Measurements from ENCODE around the gene CNEP1R1. TPM values are rescaled to one million over a fixed set of nuclear protein-coding genes. Genes with fewer than 3 reads are reported as not detected.

CNEP1R1 gene
- polyA plus RNA-seq, 1 experiment: 15.2 TPM

DNA sequence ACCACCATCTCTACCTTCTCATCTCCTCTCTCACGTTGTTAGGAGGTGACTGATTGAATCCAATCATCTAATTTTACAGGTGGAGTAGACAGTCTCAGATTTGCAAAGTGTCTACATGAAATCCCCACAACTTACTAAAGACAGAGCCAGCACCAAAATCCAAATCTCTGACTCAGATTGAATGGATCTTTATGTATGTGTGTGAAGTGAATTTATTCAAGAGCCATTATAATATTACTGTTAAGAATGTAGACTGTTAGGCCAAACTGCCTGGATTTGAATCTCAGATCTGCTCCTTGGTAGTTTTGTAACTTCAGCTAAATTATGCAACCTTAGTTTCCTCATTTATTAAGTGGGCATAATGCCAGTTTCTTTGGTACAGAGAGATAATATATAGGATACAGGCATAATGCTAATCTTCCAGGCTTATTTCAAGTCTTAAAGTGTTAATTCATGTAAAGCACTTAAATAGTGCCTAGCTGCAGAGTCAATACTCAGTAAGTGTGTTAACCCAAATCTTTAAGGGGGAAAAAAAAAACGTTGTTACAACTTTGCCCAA is 12.7 kb downstream of the CNEP1R1 start:
- H3K4me3 ChIP-seq (ENCODE audit: low read depth, low read length): no peak overlapping the region
- POLR2A ChIA-PET: interaction anchor here (0.7 kb wide), 1 partner anchor 1088 kb away, joined by 5 read pairs; no protein-coding TSS in a partner anchor
- no peaks in the 10 kb centered on the region for H3K27me3 ChIP-seq (ENCODE audit: control insufficient read depth, insufficient read depth, low read length)
- TF ChIP-seq, protein P1, sequence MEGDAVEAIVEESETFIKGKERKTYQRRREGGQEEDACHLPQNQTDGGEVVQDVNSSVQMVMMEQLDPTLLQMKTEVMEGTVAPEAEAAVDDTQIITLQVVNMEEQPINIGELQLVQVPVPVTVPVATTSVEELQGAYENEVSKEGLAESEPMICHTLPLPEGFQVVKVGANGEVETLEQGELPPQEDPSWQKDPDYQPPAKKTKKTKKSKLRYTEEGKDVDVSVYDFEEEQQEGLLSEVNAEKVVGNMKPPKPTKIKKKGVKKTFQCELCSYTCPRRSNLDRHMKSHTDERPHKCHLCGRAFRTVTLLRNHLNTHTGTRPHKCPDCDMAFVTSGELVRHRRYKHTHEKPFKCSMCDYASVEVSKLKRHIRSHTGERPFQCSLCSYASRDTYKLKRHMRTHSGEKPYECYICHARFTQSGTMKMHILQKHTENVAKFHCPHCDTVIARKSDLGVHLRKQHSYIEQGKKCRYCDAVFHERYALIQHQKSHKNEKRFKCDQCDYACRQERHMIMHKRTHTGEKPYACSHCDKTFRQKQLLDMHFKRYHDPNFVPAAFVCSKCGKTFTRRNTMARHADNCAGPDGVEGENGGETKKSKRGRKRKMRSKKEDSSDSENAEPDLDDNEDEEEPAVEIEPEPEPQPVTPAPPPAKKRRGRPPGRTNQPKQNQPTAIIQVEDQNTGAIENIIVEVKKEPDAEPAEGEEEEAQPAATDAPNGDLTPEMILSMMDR (IDR thresholded peaks at IDR 0.05; ENCODE audit: insufficient read depth, low read depth, low read length): no peak
- DNase-seq (ENCODE audit: low read depth): no peak
- no peaks in the 10 kb centered on the region for H3K36me3 ChIP-seq (ENCODE audit: control insufficient read depth, insufficient read depth, low read length)
- CTCF ChIA-PET: interaction anchor here (1.1 to 1.5 kb wide), 4 partner anchors 13 to 173 kb away, joined by 3 to 5 read pairs (median 4); partner anchors contain the start of gene CNEP1R1

DNA sequence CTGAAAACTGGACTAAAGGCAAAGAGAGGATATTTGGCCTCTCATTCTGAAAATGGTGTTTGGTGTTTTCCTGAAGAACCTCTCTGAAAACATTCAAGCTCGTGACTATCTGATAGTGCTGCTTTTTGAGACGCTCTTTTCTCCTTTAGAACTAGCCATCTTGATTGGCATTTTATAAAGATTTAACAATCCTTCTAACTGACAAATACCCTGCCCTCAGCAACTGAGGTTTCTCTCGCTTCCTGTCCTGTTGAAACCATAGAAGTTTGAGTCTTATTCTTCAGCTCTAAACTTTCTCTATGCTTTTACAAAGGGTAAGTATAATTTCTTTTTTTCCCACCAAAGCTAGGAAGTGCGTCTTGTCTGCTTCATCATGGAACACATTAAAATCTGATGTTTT is 13.3 kb downstream of the CNEP1R1 start:
- Histone ChIP-seq H3K27me3 (ENCODE audit: control insufficient read depth, insufficient read depth, low read length) (no peaks in the 10 kb centered on the region), H3K36me3 (ENCODE audit: control insufficient read depth, insufficient read depth, low read length) (no peaks in the 10 kb centered on the region), H3K4me3 (ENCODE audit: low read depth, low read length) (no peak overlapping the region)
- TF ChIP-seq, protein P1 (IDR thresholded peaks at IDR 0.05; ENCODE audit: insufficient read depth, low read depth, low read length): no peak
- ChIA-PET POLR2A (interaction anchor here (0.7 kb wide), 1 partner anchor 1088 kb away, joined by 5 read pairs; no protein-coding TSS in a partner anchor), CTCF (interaction anchor here (1.1 to 1.5 kb wide), 4 partner anchors 13 to 172 kb away, joined by 3 to 5 read pairs (median 4); partner anchors contain the start of gene CNEP1R1)
- DNase-seq (ENCODE audit: low read depth): no peak

DNA sequence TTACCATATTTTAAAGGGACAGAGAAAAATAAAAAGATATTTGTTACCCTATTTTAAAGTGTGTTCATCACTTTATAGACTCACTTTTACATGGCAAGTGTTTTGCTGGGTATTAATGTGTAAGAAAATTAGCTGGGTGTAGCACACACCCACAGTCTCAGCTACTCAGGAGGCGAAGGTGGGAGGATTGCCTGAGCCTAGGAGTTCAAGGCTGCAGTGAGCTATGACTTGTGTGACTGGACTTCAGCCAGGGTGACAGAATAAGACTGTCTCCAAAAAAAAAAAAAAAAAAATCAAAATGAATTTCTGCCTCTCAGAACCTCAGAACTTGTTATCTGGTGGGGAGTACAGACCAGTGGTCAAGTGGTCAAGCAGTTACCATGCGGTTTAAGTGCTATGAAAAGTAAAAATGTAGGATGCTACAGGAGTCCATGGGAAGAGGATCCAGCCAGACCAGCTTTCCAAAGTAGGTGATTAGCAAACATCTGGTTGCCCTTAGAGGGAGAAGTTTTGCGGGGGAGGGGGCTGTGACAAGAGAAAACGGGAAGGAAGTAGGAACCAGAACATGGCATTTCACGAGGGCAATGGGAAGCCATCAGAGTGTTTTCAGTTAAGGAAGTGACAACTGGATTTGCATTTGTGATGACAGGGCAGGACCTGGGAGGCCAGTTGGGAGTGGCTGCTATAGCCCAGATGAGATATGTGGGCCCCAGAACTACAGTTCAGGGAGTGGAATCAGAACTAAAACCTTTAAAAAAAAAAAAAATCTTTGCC is 13.9 kb downstream of the CNEP1R1 start:
- POLR2A ChIA-PET: interaction anchor here (0.7 kb wide), 1 partner anchor 1089 kb away, joined by 5 read pairs; no protein-coding TSS in a partner anchor
- CTCF ChIA-PET: interaction anchor here (1.1 to 1.5 kb wide), 3 partner anchors 14 to 172 kb away, joined by 3 to 5 read pairs (median 5); partner anchors contain the start of gene CNEP1R1
- no peak for DNase-seq (ENCODE audit: low read depth)
- no peaks in the 10 kb centered on the region for H3K36me3 ChIP-seq (ENCODE audit: control insufficient read depth, insufficient read depth, low read length)
- no peaks in the 10 kb centered on the region for H3K27me3 ChIP-seq (ENCODE audit: control insufficient read depth, insufficient read depth, low read length)
- H3K4me3 ChIP-seq (ENCODE audit: low read depth, low read length): no peak overlapping the region
- TF ChIP-seq, protein P1 (IDR thresholded peaks at IDR 0.05; ENCODE audit: insufficient read depth, low read depth, low read length): no peak

DNA sequence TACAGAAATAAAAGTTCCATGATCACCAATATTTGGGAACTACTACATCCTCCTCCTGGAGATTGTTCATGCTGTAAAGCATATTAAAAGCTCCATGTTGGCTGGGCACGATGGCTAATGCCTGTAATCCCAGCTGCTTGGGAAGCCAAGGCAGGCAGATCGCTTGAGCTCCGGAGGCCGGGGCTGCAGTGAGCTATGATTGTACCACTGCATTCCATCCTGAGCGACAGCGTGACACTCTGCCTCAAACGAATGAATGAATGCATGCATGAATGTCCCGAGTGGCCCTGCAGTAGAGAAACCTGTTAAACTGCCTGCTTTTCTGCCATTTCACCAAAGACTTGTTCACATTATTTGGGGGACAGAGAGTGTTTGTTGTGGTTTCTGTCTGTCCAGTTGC is 15.0 kb downstream of the CNEP1R1 start:
- TF ChIP-seq, protein P1 (IDR thresholded peaks at IDR 0.05; ENCODE audit: insufficient read depth, low read depth, low read length): no peak
- Histone ChIP-seq H3K27me3 (ENCODE audit: control insufficient read depth, insufficient read depth, low read length) (no peaks in the 10 kb centered on the region), H3K36me3 (ENCODE audit: control insufficient read depth, insufficient read depth, low read length) (no peaks in the 10 kb centered on the region), H3K4me3 (ENCODE audit: low read depth, low read length) (no peak overlapping the region)
- ChIA-PET CTCF (interaction anchor here (0.9 kb wide), 1 partner anchor 15 kb away, joined by 4 read pairs; the partner anchor contains the start of gene CNEP1R1), POLR2A (no interaction called here)
- no peak for DNase-seq (ENCODE audit: low read depth)

DNA sequence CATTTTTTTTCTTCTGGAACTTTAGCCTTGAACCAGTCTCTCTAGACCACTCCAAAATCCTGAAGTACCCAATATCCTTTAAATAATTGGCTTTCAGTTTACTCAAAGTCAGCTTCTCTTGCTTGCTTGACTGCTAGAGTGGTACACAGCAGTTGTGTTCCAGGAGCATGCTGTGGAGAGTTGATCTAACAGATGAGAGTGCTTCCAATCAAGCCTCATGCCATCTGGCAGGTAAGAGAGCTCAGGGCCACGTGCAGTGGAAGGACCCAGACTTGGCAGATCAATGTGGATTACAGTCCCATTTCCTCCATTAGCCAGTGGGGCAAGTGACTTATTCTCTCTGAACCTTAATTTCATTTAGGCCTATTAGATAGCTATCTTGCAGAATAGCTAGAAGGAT is 15.7 kb downstream of the CNEP1R1 start:
- POLR2A ChIA-PET: no interaction called here
- CTCF ChIA-PET: interaction anchor here (0.5 to 1.6 kb wide), 4 partner anchors 16 to 20 kb away, joined by 3 to 4 read pairs (median 3); partner anchors contain the start of gene CNEP1R1
- H3K36me3 ChIP-seq (ENCODE audit: control insufficient read depth, insufficient read depth, low read length): no peaks in the 10 kb centered on the region

More for the DNA sequence above, 15.7 kb downstream of the CNEP1R1 start:
- Histone ChIP-seq H3K27me3 (ENCODE audit: control insufficient read depth, insufficient read depth, low read length) (no peaks in the 10 kb centered on the region), H3K4me3 (ENCODE audit: low read depth, low read length) (no peak overlapping the region)
- TF ChIP-seq, protein P1 (IDR thresholded peaks at IDR 0.05; ENCODE audit: insufficient read depth, low read depth, low read length): no peak
- DNase-seq (ENCODE audit: low read depth): no peak
